Upper lobe of left lung (tissue), 4 donors: ENCODE measurements around the gene NLRP7.

Experiments
- POLR2A ChIP-seq, 4 donors: fragments of 450-650 bp; IDR thresholded peaks; one replicate each; pipeline ENCODE4 v1.5.1; 2016 to 2017; ENCODE audit warnings: antibody characterized with exemption in 4 of 4, mild to moderate bottlenecking in 2 of 4
- POLR2AphosphoS5 ChIP-seq, 2 donors: sonication (generic); formaldehyde crosslinking; IDR thresholded peaks; one replicate each; pipeline ENCODE4 v1.5.1; 2017; ENCODE audit warnings: antibody characterized with exemption in 2 of 2
- TF ChIP-seq, protein P1 (sequence below), 6 experiments: fragments of 450-650 bp in 4 of 6; fragments of 200-600 bp in 2 of 6; sonication (generic) in 2 of 6; IDR thresholded peaks; one replicate each; pipeline ENCODE4 v1.5.1; 2016 to 2019; ENCODE audit warnings: antibody characterized with exemption in 6 of 6

DNA sequence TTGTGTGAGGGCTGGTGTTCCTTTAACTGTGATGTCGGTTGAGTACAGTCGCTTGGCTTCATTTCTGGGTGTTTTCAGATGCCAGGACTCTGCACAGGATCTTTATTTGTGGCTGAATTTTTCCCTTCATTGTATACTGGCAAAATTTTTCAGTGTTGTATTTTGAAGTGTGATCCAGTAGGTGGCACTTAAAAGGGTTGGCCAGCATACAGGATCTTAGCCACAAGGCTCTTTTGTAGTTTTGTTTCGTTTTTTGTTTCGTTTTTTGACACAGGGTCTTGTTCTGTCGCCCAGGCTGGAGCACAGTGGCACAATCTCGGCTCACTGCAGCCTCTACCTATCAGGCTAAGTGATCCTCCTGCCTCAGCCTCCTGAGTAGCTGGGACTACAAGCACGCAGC, 64.6 kb downstream of the NLRP7 start:
- TF ChIP-seq, protein P1, sequence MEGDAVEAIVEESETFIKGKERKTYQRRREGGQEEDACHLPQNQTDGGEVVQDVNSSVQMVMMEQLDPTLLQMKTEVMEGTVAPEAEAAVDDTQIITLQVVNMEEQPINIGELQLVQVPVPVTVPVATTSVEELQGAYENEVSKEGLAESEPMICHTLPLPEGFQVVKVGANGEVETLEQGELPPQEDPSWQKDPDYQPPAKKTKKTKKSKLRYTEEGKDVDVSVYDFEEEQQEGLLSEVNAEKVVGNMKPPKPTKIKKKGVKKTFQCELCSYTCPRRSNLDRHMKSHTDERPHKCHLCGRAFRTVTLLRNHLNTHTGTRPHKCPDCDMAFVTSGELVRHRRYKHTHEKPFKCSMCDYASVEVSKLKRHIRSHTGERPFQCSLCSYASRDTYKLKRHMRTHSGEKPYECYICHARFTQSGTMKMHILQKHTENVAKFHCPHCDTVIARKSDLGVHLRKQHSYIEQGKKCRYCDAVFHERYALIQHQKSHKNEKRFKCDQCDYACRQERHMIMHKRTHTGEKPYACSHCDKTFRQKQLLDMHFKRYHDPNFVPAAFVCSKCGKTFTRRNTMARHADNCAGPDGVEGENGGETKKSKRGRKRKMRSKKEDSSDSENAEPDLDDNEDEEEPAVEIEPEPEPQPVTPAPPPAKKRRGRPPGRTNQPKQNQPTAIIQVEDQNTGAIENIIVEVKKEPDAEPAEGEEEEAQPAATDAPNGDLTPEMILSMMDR (IDR thresholded peaks at IDR 0.05) = no peak
- TF ChIP-seq POLR2A (IDR thresholded peaks at IDR 0.05) = no peak
- TF ChIP-seq POLR2AphosphoS5 (IDR thresholded peaks at IDR 0.05) = no peak
